Activated naive CD4-positive, alpha-beta T cell treated with anti-CD3 and anti-CD28 coated beads, Interleukin-2, amount 50 U/mL, for 72 hours (primary cell): ENCODE results near the gene GNG12. TPM values are rescaled to one million over a fixed set of nuclear protein-coding genes. Genes with fewer than 3 reads are reported as not detected.

Experiments
- ATAC-seq, 2 donors: fragments of 150-1000 bp; cut with Tn5 transposase; 2 replicates each; pipeline ENCODE4 v1.10.0; 2021; ENCODE audit warnings: mild to moderate bottlenecking in 2 of 2, moderate library complexity in 2 of 2
- DNase-seq, 2 donors: peaks; one replicate each; pipeline ENCODE4 v3.0.0; 2021 to 2022; ENCODE audit warnings: low spot score in 2 of 2
- H3K27ac Mint-ChIP-seq, 2 donors: one replicate each; pipeline ENCODE4 v1.8.0; 2022; ENCODE audit warnings: mild to moderate bottlenecking in 2 of 2, mixed read lengths in 2 of 2
- H3K36me3 Mint-ChIP-seq, 2 donors: one replicate each; pipeline ENCODE4 v1.8.0; 2022; ENCODE audit warnings: mixed read lengths in 2 of 2
- H3K9me3 Mint-ChIP-seq, 2 donors: one replicate each; pipeline ENCODE4 v1.8.0; 2022; ENCODE audit warnings: mixed read lengths in 2 of 2
- total RNA-seq, 2 donors: library from RNA; stranded (reverse); gene quantifications; one replicate each; pipeline ENCODE4 v1.2.3, GENCODE V29; 2022

GNG12 gene
- total RNA-seq, 2 donors from 2014 or later: 0.23 TPM; not detected in 1

- Mint-ChIP-seq H3K27ac (peak overlapping the region; percentile 53 to 65), H3K36me3 (no peaks in the 10 kb centered on the region), H3K9me3 (no peaks in the 10 kb centered on the region)
- ATAC-seq (peak; percentile 89 to 93), DNase-seq (no peak)
Measured at GRCh38 chr1:67700692-67701410, 132.4 kb downstream of the GNG12 start.

GRCh38 chr1:67700220-67700619, 133.0 kb downstream of the GNG12 start:
- Mint-ChIP-seq H3K9me3 (no peaks in the 10 kb centered on the region), H3K36me3 (no peaks in the 10 kb centered on the region), H3K27ac (peak overlapping the region; percentile 53 to 65)
- no peak for DNase-seq
- ATAC-seq: no peak

GRCh38 chr1:67696708-67697107, 136.6 kb downstream of the GNG12 start:
- ATAC-seq: no peak
- no peak for DNase-seq
- Mint-ChIP-seq H3K36me3 (no peaks in the 10 kb centered on the region), H3K9me3 (no peaks in the 10 kb centered on the region), H3K27ac (no peak overlapping the region)

- Mint-ChIP-seq H3K27ac (no peak overlapping the region), H3K9me3 (no peaks in the 10 kb centered on the region), H3K36me3 (no peaks in the 10 kb centered on the region)
- ATAC-seq (no peak), DNase-seq (no peak)
Measured at GRCh38 chr1:67695963-67696362, 137.3 kb downstream of the GNG12 start.

- ATAC-seq: no peak
- H3K9me3 Mint-ChIP-seq: no peaks in the 10 kb centered on the region
- no peak overlapping the region for H3K27ac Mint-ChIP-seq
- DNase-seq: no peak
- peaks cover 14 to 20% of the 10 kb centered on the region in 2 donors for H3K36me3 Mint-ChIP-seq
Measured at GRCh38 chr1:67691712-67692111, 141.6 kb downstream of the GNG12 start.

- peaks cover 19 to 25% of the 10 kb centered on the region in 2 donors for H3K36me3 Mint-ChIP-seq
- H3K9me3 Mint-ChIP-seq: no peaks in the 10 kb centered on the region
- ATAC-seq: no peak
- no peak overlapping the region for H3K27ac Mint-ChIP-seq
- DNase-seq: no peak
Measured at GRCh38 chr1:67690411-67690810, 142.9 kb downstream of the GNG12 start.

- ATAC-seq (no peak), DNase-seq (no peak)
- Mint-ChIP-seq H3K27ac (no peak overlapping the region), H3K36me3 (peaks cover 19 to 28% of the 10 kb centered on the region in 2 donors), H3K9me3 (no peaks in the 10 kb centered on the region)
Measured at GRCh38 chr1:67690018-67690363, 143.3 kb downstream of the GNG12 start.

- Mint-ChIP-seq H3K36me3 (peaks cover 19 to 31% of the 10 kb centered on the region in 2 donors), H3K9me3 (no peaks in the 10 kb centered on the region), H3K27ac (peak overlapping the region in 1 of 2 donors; percentile 67)
- no peak for DNase-seq
- ATAC-seq: no peak
Measured at GRCh38 chr1:67689267-67690017, 143.8 kb downstream of the GNG12 start.

- H3K9me3 Mint-ChIP-seq: no peaks in the 10 kb centered on the region
- no peak for ATAC-seq
- no peak for DNase-seq
- H3K27ac Mint-ChIP-seq: peak overlapping the region; percentile 29 to 67
- H3K36me3 Mint-ChIP-seq: peaks cover 19 to 31% of the 10 kb centered on the region in 2 donors
Measured at GRCh38 chr1:67688526-67689219, 144.6 kb downstream of the GNG12 start.

- ATAC-seq: no peak
- peaks cover 19 to 31% of the 10 kb centered on the region in 2 donors for H3K36me3 Mint-ChIP-seq
- peak overlapping the region in 1 of 2 donors; percentile 99 for H3K27ac Mint-ChIP-seq
Measured at GRCh38 chr1:67687649-67688048, 145.6 kb downstream of the GNG12 start.

GRCh38 chr1:67687198-67687545, 146.1 kb downstream of the GNG12 start:
- DNase-seq (no peak), ATAC-seq (no peak)
- H3K9me3 Mint-ChIP-seq: no peaks in the 10 kb centered on the region
- peaks cover 19 to 31% of the 10 kb centered on the region in 2 donors for H3K36me3 Mint-ChIP-seq
- H3K27ac Mint-ChIP-seq: peak overlapping the region in 1 of 2 donors; percentile 99

More at GRCh38 chr1:67687649-67688048, 145.6 kb downstream of the GNG12 start:
- H3K9me3 Mint-ChIP-seq: no peaks in the 10 kb centered on the region
- no peak for DNase-seq

GRCh38 chr1:67686267-67687197, 146.7 kb downstream of the GNG12 start:
- H3K9me3 Mint-ChIP-seq: no peaks in the 10 kb centered on the region
- DNase-seq: peak; percentile 52 to 82
- peak; percentile 7 to 61 for ATAC-seq
- peak overlapping the region; percentile 96 to 99 for H3K27ac Mint-ChIP-seq
- H3K36me3 Mint-ChIP-seq: peaks cover 19 to 31% of the 10 kb centered on the region in 2 donors

GRCh38 chr1:67685558-67686266, 147.6 kb downstream of the GNG12 start:
- peaks cover 19 to 31% of the 10 kb centered on the region in 2 donors for H3K36me3 Mint-ChIP-seq

GRCh38 chr1:67685067-67685557, 148.2 kb downstream of the GNG12 start, which contains the start of gene GADD45A:
Gene GADD45A (plus strand): TSS chr1:67685201. CDS start chr1:67685495, 294 bp downstream.
- Mint-ChIP-seq H3K9me3 (no peaks in the 10 kb centered on the region), H3K27ac (peak within 1 kb of the TSS; percentile 97 to 99), H3K36me3 (peaks cover 19 to 31% of the 10 kb centered on the region in 2 donors)
- ATAC-seq (peak; percentile 83 to 91), DNase-seq (peak; percentile 89 to 98)

More at GRCh38 chr1:67685558-67686266, 147.6 kb downstream of the GNG12 start:
- peak overlapping the region; percentile 97 to 99 for H3K27ac Mint-ChIP-seq
- H3K9me3 Mint-ChIP-seq: no peaks in the 10 kb centered on the region
- peak; percentile 8 to 18 for ATAC-seq
- DNase-seq: peak; percentile 57 to 75

- Mint-ChIP-seq H3K27ac (peak overlapping the region; percentile 97 to 99), H3K36me3 (peaks cover 19 to 31% of the 10 kb centered on the region in 2 donors), H3K9me3 (no peaks in the 10 kb centered on the region)
- ATAC-seq (no peak), DNase-seq (no peak)
Measured at GRCh38 chr1:67684526-67685066, 148.7 kb downstream of the GNG12 start.
